ENCODE results near the gene IL1R2.

Gene IL1R2

GRCh38 chr2:102050854-102051391, 59.2 kb downstream of the IL1R2 start:
- no peak for TF ChIP-seq REST (IDR thresholded peaks at IDR 0.05; ENCODE audit: insufficient replicate concordance, low read depth)
- no peak for TF ChIP-seq SPI1 (IDR thresholded peaks at IDR 0.05; ENCODE audit: borderline replicate concordance, low read depth)
- no peak for TF ChIP-seq CTCF (IDR thresholded peaks at IDR 0.05; ENCODE audit: insufficient read depth, low read length)
- TF ChIP-seq GABPA (IDR thresholded peaks at IDR 0.05; ENCODE audit: low read depth), result no peak
- TF ChIP-seq POLR2AphosphoS5 (IDR thresholded peaks at IDR 0.05; ENCODE audit: low read depth), result no peak
- H3K27ac ChIP-seq (replicated peaks), result peak overlapping the region; percentile 19
- H3K27me3 ChIP-seq (ENCODE audit: insufficient read depth, poor library complexity, severe bottlenecking), result no peaks in the 10 kb centered on the region
- DNase-seq (ENCODE audit: low read depth in 1 of 2, low spot score in 1 of 2), result peak in 1 of 2 experiments; percentile 36
- H3K4me3 ChIP-seq (replicated peaks; ENCODE audit: insufficient read depth, low read length), result no peak overlapping the region

- H3K27me3 ChIP-seq (ENCODE audit: insufficient read depth, poor library complexity, severe bottlenecking), result no peaks in the 10 kb centered on the region
- H3K27ac ChIP-seq (replicated peaks), result peak overlapping the region; percentile 76
- H3K4me3 ChIP-seq (replicated peaks; ENCODE audit: insufficient read depth, low read length), result no peak overlapping the region
- TF ChIP-seq GABPA (IDR thresholded peaks at IDR 0.05; ENCODE audit: low read depth), result no peak
- TF ChIP-seq CTCF (IDR thresholded peaks at IDR 0.05; ENCODE audit: insufficient read depth, low read length), result no peak
- no peak for TF ChIP-seq REST (IDR thresholded peaks at IDR 0.05; ENCODE audit: insufficient replicate concordance, low read depth)
- no peak for TF ChIP-seq POLR2AphosphoS5 (IDR thresholded peaks at IDR 0.05; ENCODE audit: low read depth)
- no peak for TF ChIP-seq SPI1 (IDR thresholded peaks at IDR 0.05; ENCODE audit: borderline replicate concordance, low read depth)
- no peak for DNase-seq (ENCODE audit: low read depth in 1 of 2, low spot score in 1 of 2)
These were observed 60.0 kb downstream of the IL1R2 start for GRCh38 chr2:102051692-102052277.

- no peak overlapping the region for H3K4me3 ChIP-seq (replicated peaks; ENCODE audit: insufficient read depth, low read length)
- no peaks in the 10 kb centered on the region for H3K27me3 ChIP-seq (ENCODE audit: insufficient read depth, poor library complexity, severe bottlenecking)
- DNase-seq (ENCODE audit: low read depth in 1 of 2, low spot score in 1 of 2), result no peak
- no peak for TF ChIP-seq GABPA (IDR thresholded peaks at IDR 0.05; ENCODE audit: low read depth)
- TF ChIP-seq SPI1 (IDR thresholded peaks at IDR 0.05; ENCODE audit: borderline replicate concordance, low read depth), result no peak
- no peak for TF ChIP-seq POLR2AphosphoS5 (IDR thresholded peaks at IDR 0.05; ENCODE audit: low read depth)
- TF ChIP-seq REST (IDR thresholded peaks at IDR 0.05; ENCODE audit: insufficient replicate concordance, low read depth), result no peak
- no peak for TF ChIP-seq CTCF (IDR thresholded peaks at IDR 0.05; ENCODE audit: insufficient read depth, low read length)
- H3K27ac ChIP-seq (replicated peaks), result peak overlapping the region; percentile 76
These were observed 60.6 kb downstream of the IL1R2 start for GRCh38 chr2:102052365-102052764.

Data from HL-60 (cell line).